DOHH2 (cell line): ENCODE results near the gene GLRX3.
A peak's percentile ranks its signal among the peaks of the same experiment; 100 is the strongest.

ENCODE experiments used
- H3F3A ChIP-seq: fragments of 200-600 bp; sonication (generic), shearing (Covaris generic); 2 replicates; pipeline ENCODE4 v1.6.0; 2016; ENCODE audit warnings: antibody characterized with exemption, mild to moderate bottlenecking; ENCODE audit not compliant: control insufficient read depth, insufficient read depth
- H3K27ac ChIP-seq: fragments of 200-600 bp; sonication (generic); 2 replicates; pipeline ENCODE4 v1.5.1; 2014; ENCODE audit warnings: low read depth, mild to moderate bottlenecking, low read length, moderate library complexity
- H3K27me3 ChIP-seq: fragments of 200-600 bp; sonication (generic); 2 replicates; pipeline ENCODE4 v1.6.1; 2014; ENCODE audit warnings: mild to moderate bottlenecking, low read length, mixed read lengths; ENCODE audit not compliant: control insufficient read depth
- H3K36me3 ChIP-seq: fragments of 200-600 bp; sonication (generic); 2 replicates; pipeline ENCODE4 v1.6.1; 2014; ENCODE audit warnings: mild to moderate bottlenecking, low read length, moderate library complexity, mixed read lengths; ENCODE audit not compliant: control insufficient read depth
- H3K4me1 ChIP-seq: fragments of 200-600 bp; sonication (generic); 2 replicates; pipeline ENCODE4 v1.6.1; 2014; ENCODE audit warnings: mild to moderate bottlenecking, low read length, mixed read lengths; ENCODE audit not compliant: control insufficient read depth
- H3K4me2 ChIP-seq: fragments of 200-600 bp; sonication (generic); 2 replicates; pipeline ENCODE4 v1.6.0; 2014; ENCODE audit warnings: mild to moderate bottlenecking, low read length, moderate library complexity
- H3K4me3 ChIP-seq: fragments of 200-600 bp; sonication (generic); 2 replicates; pipeline ENCODE4 v1.5.1; 2014; ENCODE audit warnings: mild to moderate bottlenecking, low read length, mixed read lengths
- H3K79me2 ChIP-seq: fragments of 200-600 bp; sonication (generic); 2 replicates; pipeline ENCODE4 v1.6.1; 2014; ENCODE audit warnings: mild to moderate bottlenecking, low read length, mixed read lengths; ENCODE audit not compliant: control insufficient read depth
- H3K9me2 ChIP-seq: fragments of 200-600 bp; sonication (generic); replicated peaks from 2 replicates; pipeline ENCODE4 v1.6.1; 2014; ENCODE audit warnings: mild to moderate bottlenecking, low read length, mixed read lengths; ENCODE audit not compliant: control insufficient read depth
- H3K9me3 ChIP-seq: fragments of 200-600 bp; sonication (generic); 2 replicates; pipeline ENCODE4 v1.6.1; 2014; ENCODE audit warnings: antibody characterized with exemption, low read length, mixed read lengths; ENCODE audit not compliant: control insufficient read depth, insufficient read depth
- H4K20me1 ChIP-seq: fragments of 200-600 bp; sonication (generic); 2 replicates; pipeline ENCODE4 v1.6.0; 2014; ENCODE audit warnings: low read depth, mild to moderate bottlenecking, antibody characterized with exemption, low read length, moderate library complexity; ENCODE audit not compliant: control insufficient read depth, insufficient read depth
- CTCF ChIP-seq: fragments of 200-600 bp; sonication (generic); IDR thresholded peaks from one replicate; pipeline ENCODE4 v1.5.1; 2014; ENCODE audit warnings: antibody characterized with exemption, mild to moderate bottlenecking, low read depth, low read length; ENCODE audit not compliant: poor library complexity, severe bottlenecking
- EZH2phosphoT487 ChIP-seq: fragments of 200-600 bp; sonication (generic); IDR thresholded peaks from 2 replicates; pipeline ENCODE4 v1.6.1; 2017; ENCODE audit warnings: borderline replicate concordance, mild to moderate bottlenecking, antibody characterized with exemption, low read length, moderate library complexity, mixed read lengths

The GLRX3 gene

GRCh38 chr10:130190055-130190736, 54.0 kb downstream of the GLRX3 start:
- no peaks in the 10 kb centered on the region for H4K20me1 ChIP-seq
- H3K79me2 ChIP-seq, result no peaks in the 10 kb centered on the region
- H3K4me2 ChIP-seq, result peak overlapping the region; percentile 79
- H3K4me3 ChIP-seq, result peak overlapping the region; percentile 67
- TF ChIP-seq EZH2phosphoT487, result no peak
- peak; percentile 98 for TF ChIP-seq CTCF
- no peaks in the 10 kb centered on the region for H3K27me3 ChIP-seq
- H3K36me3 ChIP-seq, result peaks cover 5% of the 10 kb centered on the region; the same call in 1 of the 2 replicates
- H3K4me1 ChIP-seq, result peaks cover 3% of the 10 kb centered on the region; the same call in 1 of the 2 replicates
- no peaks in the 10 kb centered on the region for H3K9me3 ChIP-seq
- H3K27ac ChIP-seq, result no peak overlapping the region
- H3F3A ChIP-seq, result no peaks in the 10 kb centered on the region
- H3K9me2 ChIP-seq, result no peaks in the 10 kb centered on the region

DNA sequence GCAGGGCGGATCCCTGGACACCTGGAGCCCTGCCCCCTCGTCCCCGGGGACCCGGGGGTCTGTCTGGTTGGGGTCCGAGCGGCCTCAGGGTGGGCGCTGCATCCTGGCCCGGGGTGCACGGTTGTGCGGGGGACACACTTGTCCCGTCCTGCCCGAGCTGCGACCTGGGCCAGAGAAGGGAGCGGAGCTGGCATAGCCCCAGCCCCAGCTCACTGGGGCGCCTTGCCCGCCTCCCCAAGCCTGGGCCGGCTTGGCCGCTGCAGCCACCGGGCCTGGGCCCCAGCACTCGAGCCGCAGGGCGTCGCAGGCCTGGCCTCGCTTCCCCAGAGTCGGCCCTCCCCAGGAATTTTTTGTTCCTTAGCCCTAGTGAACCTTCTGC, 54.5 kb downstream of the GLRX3 start:
- no peaks in the 10 kb centered on the region for H3K9me2 ChIP-seq
- no peaks in the 10 kb centered on the region for H3K36me3 ChIP-seq
- TF ChIP-seq EZH2phosphoT487, result no peak
- no peak for TF ChIP-seq CTCF
- H3K27me3 ChIP-seq, result no peaks in the 10 kb centered on the region
- no peaks in the 10 kb centered on the region for H3K79me2 ChIP-seq
- no peaks in the 10 kb centered on the region for H4K20me1 ChIP-seq
- H3K27ac ChIP-seq, result no peak overlapping the region
- H3K4me1 ChIP-seq, result peaks cover 3% of the 10 kb centered on the region; the same call in 1 of the 2 replicates
- peak overlapping the region; percentile 79 for H3K4me2 ChIP-seq
- H3K4me3 ChIP-seq, result peak overlapping the region; percentile 67
- no peaks in the 10 kb centered on the region for H3K9me3 ChIP-seq
- H3F3A ChIP-seq, result no peaks in the 10 kb centered on the region

DNA sequence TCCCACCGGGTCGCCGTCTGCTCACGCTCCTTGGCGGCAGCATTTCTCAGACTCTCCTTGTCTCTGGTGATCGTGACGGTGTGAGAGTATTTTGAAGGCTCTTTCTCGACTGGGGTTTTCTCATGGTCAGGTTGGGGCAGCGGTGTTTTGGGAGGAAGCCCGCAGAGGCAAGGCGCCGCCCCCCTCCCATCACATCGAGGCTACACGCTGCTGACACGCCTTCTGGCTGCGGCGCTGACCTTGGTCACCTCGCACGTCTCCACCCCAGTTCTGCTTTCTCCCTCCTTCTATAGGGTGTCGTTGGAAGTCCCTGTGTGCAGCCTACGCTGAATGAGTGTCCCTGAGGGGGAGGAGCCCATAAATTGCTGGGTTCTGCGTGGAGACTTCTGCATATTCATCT, 55.2 kb downstream of the GLRX3 start:
- no peak overlapping the region for H3K4me2 ChIP-seq
- H4K20me1 ChIP-seq, result no peaks in the 10 kb centered on the region

More for the DNA sequence above, 55.2 kb downstream of the GLRX3 start:
- TF ChIP-seq CTCF (no peak), EZH2phosphoT487 (no peak)
- Histone ChIP-seq H3K4me1 (peaks cover 3% of the 10 kb centered on the region; the same call in 1 of the 2 replicates), H3K4me3 (no peak overlapping the region), H3K36me3 (no peaks in the 10 kb centered on the region), H3F3A (no peaks in the 10 kb centered on the region), H3K27me3 (no peaks in the 10 kb centered on the region), H3K79me2 (no peaks in the 10 kb centered on the region), H3K27ac (no peak overlapping the region), H3K9me3 (no peaks in the 10 kb centered on the region), H3K9me2 (no peaks in the 10 kb centered on the region)
